ENCODE measurements around the gene LPCAT2. TPM values are rescaled to one million over a fixed set of nuclear protein-coding genes. Genes with fewer than 3 reads are reported as not detected.

The LPCAT2 gene
- total and polyA plus RNA-seq, 2 of the 13 experiments (the other 11 are each of a cell fraction or from before 2014, with no cell fraction given): 9.9 to 17.6 TPM

DNA sequence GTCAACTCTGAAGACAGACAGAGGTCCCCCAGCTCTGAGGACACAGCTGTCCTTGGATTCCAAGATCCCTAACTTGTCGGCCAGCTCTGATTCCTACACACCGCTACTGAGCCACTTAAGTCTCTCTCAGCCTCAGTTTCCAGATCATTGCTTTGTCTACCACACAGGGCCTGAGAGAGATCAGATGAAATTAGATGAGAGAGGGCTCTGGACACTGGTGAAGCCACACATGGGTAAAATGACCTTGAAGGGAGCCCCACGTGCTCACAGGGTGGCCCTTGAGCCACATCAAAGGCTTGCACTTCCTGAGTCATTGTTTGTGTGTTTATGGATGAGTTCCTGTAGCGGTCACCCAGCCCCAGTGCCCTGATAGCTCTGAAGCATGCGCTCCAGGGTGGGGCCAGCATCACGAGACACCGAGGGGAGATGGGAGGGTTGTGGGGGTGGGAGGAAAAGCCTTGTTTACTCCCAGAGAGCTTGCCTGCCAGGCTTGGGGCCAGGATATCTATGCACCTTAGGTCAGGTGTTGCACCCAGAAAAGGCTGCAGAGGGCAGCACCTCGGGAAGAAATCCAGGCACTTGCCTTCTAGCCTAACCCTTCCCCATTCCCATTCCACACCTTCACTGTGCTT lies 114.2 kb downstream of the LPCAT2 start (continued):
- TF ChIP-seq GATAD1 (CRISPR knock-in tag; IDR thresholded peaks at IDR 0.05) (peak; percentile 80), ZNF883 (CRISPR knock-in tag; IDR thresholded peaks at IDR 0.05; ENCODE audit: not compliant biosample characterization) (peak; percentile 38), ZNF225 (CRISPR knock-in tag; IDR thresholded peaks at IDR 0.05) (peak; percentile 80; the same call in 1 of the 2 replicates), SP5 (CRISPR knock-in tag; IDR thresholded peaks at IDR 0.05; ENCODE audit: borderline replicate concordance, low read depth) (peak; percentile 95), ZNF788 (CRISPR knock-in tag; IDR thresholded peaks at IDR 0.05; ENCODE audit: borderline replicate concordance) (peak; percentile 99), MIER3 (CRISPR knock-in tag; IDR thresholded peaks at IDR 0.05; ENCODE audit: borderline replicate concordance) (peak; percentile 98), ZNF124 (CRISPR knock-in tag; IDR thresholded peaks at IDR 0.05) (peak; percentile 76; the same call in 1 of the 2 replicates), MLLT10 (CRISPR knock-in tag; IDR thresholded peaks at IDR 0.05) (no peak), FOSL2 (CRISPR knock-in tag; IDR thresholded peaks at IDR 0.05) (peak; percentile 100), RBAK (CRISPR knock-in tag; IDR thresholded peaks at IDR 0.05) (no peak), ZNF563 (CRISPR knock-in tag; IDR thresholded peaks at IDR 0.05) (no peak), SMARCC2 (IDR thresholded peaks at IDR 0.05) (no peak), HNRNPUL1 (IDR thresholded peaks at IDR 0.05; ENCODE audit: low read depth, low read length) (no peak), KLF11 (CRISPR knock-in tag; IDR thresholded peaks at IDR 0.05) (no peak), MAFG (CRISPR knock-in tag; IDR thresholded peaks at IDR 0.05) (peak; percentile 36; the same call in 1 of the 2 replicates), SUZ12 (IDR thresholded peaks at IDR 0.05; ENCODE audit: low read depth, low read length) (no peak), ZNF136 (CRISPR knock-in tag; IDR thresholded peaks at IDR 0.05; ENCODE audit: low read depth) (0 out of 2 replicates have a peak, but pooled peaks have one; percentile 74), SNAI1 (CRISPR knock-in tag; IDR thresholded peaks at IDR 0.05; ENCODE audit: borderline replicate concordance) (no peak), HOXA9 (CRISPR knock-in tag; IDR thresholded peaks at IDR 0.05; ENCODE audit: borderline replicate concordance) (no peak)
- TF ChIP-seq, protein P1, sequence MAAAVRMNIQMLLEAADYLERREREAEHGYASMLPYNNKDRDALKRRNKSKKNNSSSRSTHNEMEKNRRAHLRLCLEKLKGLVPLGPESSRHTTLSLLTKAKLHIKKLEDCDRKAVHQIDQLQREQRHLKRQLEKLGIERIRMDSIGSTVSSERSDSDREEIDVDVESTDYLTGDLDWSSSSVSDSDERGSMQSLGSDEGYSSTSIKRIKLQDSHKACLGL (CRISPR knock-in tag; IDR thresholded peaks at IDR 0.05): 0 out of 2 replicates have a peak, but pooled peaks have one; percentile 33
- TF ChIP-seq, protein P2, sequence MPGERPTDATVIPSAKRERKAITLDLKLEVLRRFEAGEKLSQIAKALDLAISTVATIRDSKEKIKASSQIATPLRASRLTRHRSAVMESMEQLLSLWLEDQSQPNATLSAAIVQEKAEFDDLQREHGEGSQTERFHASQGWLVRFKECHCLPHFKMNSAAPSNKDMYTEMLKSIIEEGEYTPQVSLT (CRISPR knock-in tag; IDR thresholded peaks at IDR 0.05; ENCODE audit: borderline replicate concordance, low read depth): no peak
- TF ChIP-seq, protein P3, sequence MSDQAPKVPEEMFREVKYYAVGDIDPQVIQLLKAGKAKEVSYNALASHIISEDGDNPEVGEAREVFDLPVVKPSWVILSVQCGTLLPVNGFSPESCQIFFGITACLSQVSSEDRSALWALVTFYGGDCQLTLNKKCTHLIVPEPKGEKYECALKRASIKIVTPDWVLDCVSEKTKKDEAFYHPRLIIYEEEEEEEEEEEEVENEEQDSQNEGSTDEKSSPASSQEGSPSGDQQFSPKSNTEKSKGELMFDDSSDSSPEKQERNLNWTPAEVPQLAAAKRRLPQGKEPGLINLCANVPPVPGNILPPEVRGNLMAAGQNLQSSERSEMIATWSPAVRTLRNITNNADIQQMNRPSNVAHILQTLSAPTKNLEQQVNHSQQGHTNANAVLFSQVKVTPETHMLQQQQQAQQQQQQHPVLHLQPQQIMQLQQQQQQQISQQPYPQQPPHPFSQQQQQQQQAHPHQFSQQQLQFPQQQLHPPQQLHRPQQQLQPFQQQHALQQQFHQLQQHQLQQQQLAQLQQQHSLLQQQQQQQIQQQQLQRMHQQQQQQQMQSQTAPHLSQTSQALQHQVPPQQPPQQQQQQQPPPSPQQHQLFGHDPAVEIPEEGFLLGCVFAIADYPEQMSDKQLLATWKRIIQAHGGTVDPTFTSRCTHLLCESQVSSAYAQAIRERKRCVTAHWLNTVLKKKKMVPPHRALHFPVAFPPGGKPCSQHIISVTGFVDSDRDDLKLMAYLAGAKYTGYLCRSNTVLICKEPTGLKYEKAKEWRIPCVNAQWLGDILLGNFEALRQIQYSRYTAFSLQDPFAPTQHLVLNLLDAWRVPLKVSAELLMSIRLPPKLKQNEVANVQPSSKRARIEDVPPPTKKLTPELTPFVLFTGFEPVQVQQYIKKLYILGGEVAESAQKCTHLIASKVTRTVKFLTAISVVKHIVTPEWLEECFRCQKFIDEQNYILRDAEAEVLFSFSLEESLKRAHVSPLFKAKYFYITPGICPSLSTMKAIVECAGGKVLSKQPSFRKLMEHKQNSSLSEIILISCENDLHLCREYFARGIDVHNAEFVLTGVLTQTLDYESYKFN (CRISPR knock-in tag; conservative IDR thresholded peaks at IDR 0.05): peak; percentile 95
- TF ChIP-seq, protein P4, sequence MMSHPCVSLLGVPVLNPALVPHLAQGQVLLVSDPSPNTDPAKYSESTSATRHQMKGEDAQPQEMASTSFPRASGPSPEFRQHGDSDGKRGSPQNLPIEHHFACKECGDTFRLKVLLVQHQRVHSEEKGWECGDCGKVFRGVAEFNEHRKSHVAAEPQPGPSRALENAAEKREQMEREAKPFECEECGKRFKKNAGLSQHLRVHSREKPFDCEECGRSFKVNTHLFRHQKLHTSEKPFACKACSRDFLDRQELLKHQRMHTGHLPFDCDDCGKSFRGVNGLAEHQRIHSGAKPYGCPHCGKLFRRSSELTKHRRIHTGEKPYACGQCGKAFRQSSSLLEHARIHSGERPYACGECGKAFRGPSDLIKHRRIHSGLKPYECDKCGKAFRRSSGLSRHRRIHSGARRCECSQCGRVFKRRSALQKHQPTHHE (CRISPR knock-in tag; IDR thresholded peaks at IDR 0.05; ENCODE audit: borderline replicate concordance): peak; percentile 64; the same call in 1 of the 2 replicates
- TF ChIP-seq, protein P5, sequence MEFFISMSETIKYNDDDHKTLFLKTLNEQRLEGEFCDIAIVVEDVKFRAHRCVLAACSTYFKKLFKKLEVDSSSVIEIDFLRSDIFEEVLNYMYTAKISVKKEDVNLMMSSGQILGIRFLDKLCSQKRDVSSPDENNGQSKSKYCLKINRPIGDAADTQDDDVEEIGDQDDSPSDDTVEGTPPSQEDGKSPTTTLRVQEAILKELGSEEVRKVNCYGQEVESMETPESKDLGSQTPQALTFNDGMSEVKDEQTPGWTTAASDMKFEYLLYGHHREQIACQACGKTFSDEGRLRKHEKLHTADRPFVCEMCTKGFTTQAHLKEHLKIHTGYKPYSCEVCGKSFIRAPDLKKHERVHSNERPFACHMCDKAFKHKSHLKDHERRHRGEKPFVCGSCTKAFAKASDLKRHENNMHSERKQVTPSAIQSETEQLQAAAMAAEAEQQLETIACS (CRISPR knock-in tag; IDR thresholded peaks at IDR 0.05): no peak

Measured in HepG2 (cell line).